ENCODE measurements around the gene SLC4A1AP. TPM values are rescaled to one million over a fixed set of nuclear protein-coding genes. Genes with fewer than 3 reads are reported as not detected.

Gene SLC4A1AP
- total and polyA plus RNA-seq, 2 donors from 2014 or later, result 19.1 to 20.9 TPM

DNA sequence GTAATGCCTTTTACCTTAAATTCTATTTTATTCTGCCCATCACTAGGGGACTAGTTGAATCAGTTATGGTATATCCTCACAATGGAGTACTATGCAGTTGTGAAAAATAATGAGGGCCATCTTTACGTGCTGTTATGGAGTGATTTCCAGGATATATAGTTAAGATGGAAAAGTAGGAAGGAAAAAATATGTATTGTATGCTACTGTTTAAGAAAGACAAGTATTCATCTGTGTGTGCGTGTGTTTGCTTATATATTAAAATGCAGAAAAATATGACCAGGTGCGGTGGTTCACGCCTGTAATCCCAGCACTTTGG is 75.3 kb downstream of the SLC4A1AP start:
- Histone ChIP-seq H3K9me3 (ENCODE audit: control insufficient read depth in 2 of 3, insufficient read depth in 1 of 3, low read length in 3 of 3) (no peaks in the 10 kb centered on the region), H3K36me3 (ENCODE audit: control insufficient read depth in 2 of 3, insufficient read depth in 3 of 3, low read length in 3 of 3) (no peaks in the 10 kb centered on the region), H3K4me1 (ENCODE audit: control insufficient read depth in 2 of 3, insufficient read depth in 2 of 3, low read depth in 1 of 3, low read length in 3 of 3) (peaks cover 0 to 23% (median 17%) of the 10 kb centered on the region in 3 donors), H3K9ac (ENCODE audit: low read length in 3 of 3) (no peak overlapping the region), H3K27ac (ENCODE audit: low read depth in 2 of 2, low read length in 2 of 2) (no peak overlapping the region), H3K27me3 (ENCODE audit: control insufficient read depth, insufficient read depth, low read length) (no peaks in the 10 kb centered on the region), H3K4me3 (ENCODE audit: low read length in 3 of 3) (no peak overlapping the region)
- no peak for FAIRE-seq
- DNase-seq, result no peak
- intact Hi-C loops (cut with DNase I), result no loop called here
- no peak for TF ChIP-seq CTCF (IDR thresholded peaks at IDR 0.05; ENCODE audit: borderline replicate concordance, extremely low read depth, insufficient read depth)

DNA sequence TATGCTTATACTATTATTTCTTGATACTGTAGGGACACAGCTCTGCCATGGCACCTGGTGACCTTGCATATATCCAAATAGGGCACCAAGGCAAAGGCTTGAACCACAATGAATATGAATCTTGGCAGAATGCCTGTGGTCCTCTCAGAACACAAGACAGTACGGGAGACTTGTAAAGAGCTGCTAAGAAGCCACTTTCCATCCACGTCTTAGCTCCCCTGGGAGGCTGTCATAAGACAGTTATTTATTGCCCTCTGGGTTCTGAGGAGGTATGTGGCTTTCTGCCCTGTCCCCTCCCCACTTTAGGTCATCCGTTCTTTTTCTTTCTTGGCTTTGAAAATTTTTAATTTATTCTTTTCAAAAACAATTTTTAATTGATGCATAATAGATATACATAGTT is 78.0 kb downstream of the SLC4A1AP start:
- intact Hi-C loops (cut with DNase I), result no loop called here

GRCh38 chr2:27742571-27742970 is 78.9 kb downstream of the SLC4A1AP start:
- no peak overlapping the region for H3K27ac ChIP-seq (ENCODE audit: low read depth in 2 of 2, low read length in 2 of 2)
- H3K4me1 ChIP-seq (ENCODE audit: control insufficient read depth in 2 of 3, insufficient read depth in 2 of 3, low read depth in 1 of 3, low read length in 3 of 3), result peaks cover 0 to 7% (median 0%) of the 10 kb centered on the region in 3 donors
- intact Hi-C loops (cut with DNase I), result no loop called here
- DNase-seq (no peak), FAIRE-seq (no peak)
- H3K36me3 ChIP-seq (ENCODE audit: control insufficient read depth in 2 of 3, insufficient read depth in 3 of 3, low read length in 3 of 3), result no peaks in the 10 kb centered on the region
- no peak overlapping the region for H3K4me3 ChIP-seq (ENCODE audit: low read length in 3 of 3)
- H3K27me3 ChIP-seq (ENCODE audit: control insufficient read depth, insufficient read depth, low read length), result no peaks in the 10 kb centered on the region
- H3K9ac ChIP-seq (ENCODE audit: low read length in 3 of 3), result no peak overlapping the region
- H3K9me3 ChIP-seq (ENCODE audit: control insufficient read depth in 2 of 3, insufficient read depth in 1 of 3, low read length in 3 of 3), result no peaks in the 10 kb centered on the region
- TF ChIP-seq CTCF (IDR thresholded peaks at IDR 0.05; ENCODE audit: borderline replicate concordance, extremely low read depth, insufficient read depth), result no peak

More for the DNA sequence above, 78.0 kb downstream of the SLC4A1AP start:
- Histone ChIP-seq H3K36me3 (ENCODE audit: control insufficient read depth in 2 of 3, insufficient read depth in 3 of 3, low read length in 3 of 3) (no peaks in the 10 kb centered on the region), H3K4me3 (ENCODE audit: low read length in 3 of 3) (no peak overlapping the region), H3K27ac (ENCODE audit: low read depth in 2 of 2, low read length in 2 of 2) (no peak overlapping the region), H3K9ac (ENCODE audit: low read length in 3 of 3) (no peak overlapping the region), H3K9me3 (ENCODE audit: control insufficient read depth in 2 of 3, insufficient read depth in 1 of 3, low read length in 3 of 3) (no peaks in the 10 kb centered on the region), H3K4me1 (ENCODE audit: control insufficient read depth in 2 of 3, insufficient read depth in 2 of 3, low read depth in 1 of 3, low read length in 3 of 3) (peaks cover 0 to 12% (median 5%) of the 10 kb centered on the region in 3 donors), H3K27me3 (ENCODE audit: control insufficient read depth, insufficient read depth, low read length) (no peaks in the 10 kb centered on the region)
- DNase-seq (no peak), FAIRE-seq (no peak)
- TF ChIP-seq CTCF (IDR thresholded peaks at IDR 0.05; ENCODE audit: borderline replicate concordance, extremely low read depth, insufficient read depth), result no peak

Other genes starting within 250 kb of the SLC4A1AP start
- gene NRBP1, start 235.3 kb upstream of the SLC4A1AP start, total RNA-seq, result 69.5 TPM
- 56.5 TPM for gene NRBP1, start 235.3 kb upstream of the SLC4A1AP start, polyA plus RNA-seq (ENCODE audit: insufficient read depth, low read depth, low replicate concordance)
- gene KRTCAP3, start 221.5 kb upstream of the SLC4A1AP start, total RNA-seq, result 32.1 TPM
- gene KRTCAP3, start 221.5 kb upstream of the SLC4A1AP start, polyA plus RNA-seq (ENCODE audit: insufficient read depth, low read depth, low replicate concordance), result 17.2 TPM
- gene IFT172, start 174.1 kb upstream of the SLC4A1AP start, total RNA-seq, result 40.3 TPM
- 25.9 TPM for gene IFT172, start 174.1 kb upstream of the SLC4A1AP start, polyA plus RNA-seq (ENCODE audit: insufficient read depth, low read depth, low replicate concordance)
- gene FNDC4, start 168.7 kb upstream of the SLC4A1AP start, total RNA-seq, result 18.0 TPM
- 8.5 TPM for gene FNDC4, start 168.7 kb upstream of the SLC4A1AP start, polyA plus RNA-seq (ENCODE audit: insufficient read depth, low read depth, low replicate concordance)
- 2.2 TPM for gene GCKR, start 167.1 kb upstream of the SLC4A1AP start, total RNA-seq
- gene GCKR, start 167.1 kb upstream of the SLC4A1AP start, polyA plus RNA-seq (ENCODE audit: insufficient read depth, low read depth, low replicate concordance), result not detected
- 40.6 TPM for gene ZNF512, start 80.8 kb upstream of the SLC4A1AP start, total RNA-seq
- gene ZNF512, start 80.8 kb upstream of the SLC4A1AP start, polyA plus RNA-seq (ENCODE audit: insufficient read depth, low read depth, low replicate concordance), result 15.1 TPM
- 5.6 TPM for gene CCDC121, start 34.9 kb upstream of the SLC4A1AP start, total RNA-seq
- 4.2 TPM for gene CCDC121, start 34.9 kb upstream of the SLC4A1AP start, polyA plus RNA-seq (ENCODE audit: insufficient read depth, low read depth, low replicate concordance)
- 28.1 TPM for gene GPN1, start 34.8 kb upstream of the SLC4A1AP start, total RNA-seq
- 31.6 TPM for gene GPN1, start 34.8 kb upstream of the SLC4A1AP start, polyA plus RNA-seq (ENCODE audit: insufficient read depth, low read depth, low replicate concordance)
- gene SUPT7L, start 275 bp upstream of the SLC4A1AP start, total RNA-seq, result 29.6 TPM
- gene SUPT7L, start 275 bp upstream of the SLC4A1AP start, polyA plus RNA-seq (ENCODE audit: insufficient read depth, low read depth, low replicate concordance), result 28.1 TPM
- 107 TPM for gene MRPL33, start 107.8 kb downstream of the SLC4A1AP start, total RNA-seq
- gene MRPL33, start 107.8 kb downstream of the SLC4A1AP start, polyA plus RNA-seq (ENCODE audit: insufficient read depth, low read depth, low replicate concordance), result 312 TPM
- 10.3 TPM for gene RBKS, start 226.5 kb downstream of the SLC4A1AP start, total RNA-seq
- 28.7 TPM for gene RBKS, start 226.5 kb downstream of the SLC4A1AP start, polyA plus RNA-seq (ENCODE audit: insufficient read depth, low read depth, low replicate concordance)
- gene BABAM2, start 226.8 kb downstream of the SLC4A1AP start, total RNA-seq, result 74.1 TPM
- gene BABAM2, start 226.8 kb downstream of the SLC4A1AP start, polyA plus RNA-seq (ENCODE audit: insufficient read depth, low read depth, low replicate concordance), result 68.4 TPM